Heart right ventricle (tissue), 16 donors: ENCODE data around the gene MARK1. TPM values are rescaled to one million over a fixed set of nuclear protein-coding genes. Genes with fewer than 3 reads are reported as not detected.

Experiments used
- ATAC-seq, 8 donors: fragments of 200-7000 bp; cut with Tn5 transposase; one replicate each; pipeline ENCODE4 v1.9.1; 2020; ENCODE audit warnings: mild to moderate bottlenecking in 8 of 8, moderate library complexity in 8 of 8, moderate number of reproducible peaks in 1 of 8
- DNase-seq, 2 donors: peaks; one replicate each; pipeline ENCODE4 v3.0.0-alpha.2; 2020
- H3K27ac ChIP-seq, 10 donors: fragments of 200-600 bp; sonication (generic) in 2 of 10; one replicate each; pipeline versions ENCODE4 v1.5.0 to v1.8.0; 2020 to 2022; ENCODE audit warnings: mild to moderate bottlenecking in 3 of 10
- H3K27me3 ChIP-seq, 7 donors: fragments of 200-600 bp; one replicate each; pipeline ENCODE4 v1.8.0; 2021 to 2022; ENCODE audit warnings: mild to moderate bottlenecking in 2 of 7
- H3K36me3 ChIP-seq, 9 donors: fragments of 200-600 bp; sonication (generic) in 1 of 9; one replicate each; pipeline versions ENCODE4 v1.5.0 to v1.8.0; 2020 to 2022; ENCODE audit warnings: mild to moderate bottlenecking in 2 of 9
- H3K4me1 ChIP-seq, 9 donors: fragments of 200-600 bp; sonication (generic) in 1 of 9; one replicate each; pipeline versions ENCODE4 v1.5.0 to v1.8.0; 2020 to 2022; ENCODE audit warnings: mild to moderate bottlenecking in 4 of 9
- H3K4me3 ChIP-seq, 10 donors: fragments of 200-600 bp; sonication (generic) in 2 of 10; one replicate each; pipeline versions ENCODE4 v1.5.0 to v1.8.0; 2020 to 2022; ENCODE audit warnings: mild to moderate bottlenecking in 7 of 10, moderate library complexity in 2 of 10
- H3K9me3 ChIP-seq, 11 donors: fragments of 200-600 bp in 10 of 11; sonication (generic) in 2 of 11; one replicate each; pipeline versions ENCODE4 v1.5.0 to v1.8.0; 2013 to 2022; ENCODE audit warnings: mild to moderate bottlenecking in 2 of 11, control low read depth in 1 of 11, moderate library complexity in 1 of 11
- WGBS, 2 donors: extraction: QIAGEN DNeasy Blood & Tissue Kit; methylation state at CpG; one replicate each; pipeline ENCODE4 v1.1.7; 2013; ENCODE audit warnings: inconsistent platforms in 1 of 2; 5-methylcytosine and 5-hydroxymethylcytosine counted together
- intact Hi-C, 10 donors: fragments of 100-400 bp; cut with DNase I; formaldehyde crosslinking; loops; one replicate each; pipeline versions ENCODE4 v1.11.1 to v1.14.2; 2022
- polyA plus RNA-seq, 2 donors: library from polyadenylated mRNA; stranded (reverse); fragments of 200-250 nt; gene quantifications; one replicate each; pipeline ENCODE4 v1.2.3, GENCODE V29; 2013
- total RNA-seq, 10 donors: library from RNA; stranded (reverse); fragmentation: NEBNext Ultra II Directional in 3 of 10; extraction: Animal tissue kit (Norgen Biotek cat#: 25700) in 3 of 10; gene quantifications; one replicate each; pipeline versions ENCODE4 v1.2.1 to v1.2.4, GENCODE V29; 2021 to 2023
- TF ChIP-seq, protein P1 (sequence below), 9 donors: fragments of 200-600 bp; sonication (generic) in 2 of 9; IDR thresholded peaks; one replicate each; pipeline versions ENCODE4 v1.5.0 to v1.8.0; 2021 to 2022; ENCODE audit warnings: antibody characterized with exemption in 9 of 9, mild to moderate bottlenecking in 5 of 9, moderate library complexity in 1 of 9
- donor health status: Arrhythmogenic right ventricular cardiomyopathy.
- donor health status: ischemic (EF 13 %, LVEDD 7.1; RV severe dilation, severe dysfunction).
- donor health status: healthy with polysubstance abuse.
- donor health status: DM: no; HTN: yes; CAD: no.
- donor health status: DM: no; HTN: no; CAD: no.
- donor health status: ischemic (EF 25% LVEDD 6.9; RV normal size, moderate dysfunction).
- donor health status: ischemic (EF 25% LVEDD 5.7; RV mildly dilated, moderate dysfunction).
- donor health status: healthy.
- donor health status: DM: yes; HTN: yes; CAD: no.
- donor health status: Ischemic cardiomyopathy.
- donor health status: ischemic (EF 35%, LVEDD 5.7; RV mildly dilated, moderate dysfunction).
- donor health status: nonischemic (EF 11% LVEDD 7.7; RV severe dilation, severe dysfunction).
- donor health status: DM: yes; HTN: yes; CAD: no.
- donor health status: PGD.
- donor health status: ischemic (EF 29% LVEDD 5.4; RV normal size, mild dysfunction).
- donor health status: nonischemic (EF 23%, LVEDD 6.1; RV moderate dilation, normal function).

MARK1 gene
- total and polyA plus RNA-seq, 12 donors: 6.9 to 19.0 (median 14.9) TPM

DNA sequence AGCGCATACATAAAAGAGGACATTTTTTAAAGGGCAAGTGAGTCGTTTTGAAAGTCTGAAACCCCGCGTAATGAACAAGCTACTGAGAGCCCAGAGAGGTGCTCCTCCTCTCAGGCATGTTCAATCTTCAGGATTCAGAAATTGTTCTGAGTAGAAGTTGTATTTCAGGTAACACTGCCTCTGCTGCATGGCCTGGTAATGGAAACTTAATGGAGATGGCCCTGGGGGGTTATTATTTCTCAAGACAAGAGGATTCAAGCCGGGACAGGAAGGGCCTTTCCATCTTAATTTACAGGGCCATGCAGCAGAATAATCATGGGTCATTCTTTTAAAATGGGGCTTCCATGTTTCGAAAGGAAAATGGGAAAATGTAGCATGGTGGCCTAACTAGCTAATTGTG is 42.1 kb upstream of the MARK1 start:
- Histone ChIP-seq H3K4me1 (peaks cover 0 to 22% (median 7%) of the 10 kb centered on the region in 9 donors), H3K27me3 (no peaks in the 10 kb centered on the region), H3K27ac (peak overlapping the region in 2 of 10 donors; percentile 43 to 51), H3K4me3 (no peak overlapping the region), H3K9me3 (no peaks in the 10 kb centered on the region), H3K36me3 (no peaks in the 10 kb centered on the region)
- TF ChIP-seq, protein P1, sequence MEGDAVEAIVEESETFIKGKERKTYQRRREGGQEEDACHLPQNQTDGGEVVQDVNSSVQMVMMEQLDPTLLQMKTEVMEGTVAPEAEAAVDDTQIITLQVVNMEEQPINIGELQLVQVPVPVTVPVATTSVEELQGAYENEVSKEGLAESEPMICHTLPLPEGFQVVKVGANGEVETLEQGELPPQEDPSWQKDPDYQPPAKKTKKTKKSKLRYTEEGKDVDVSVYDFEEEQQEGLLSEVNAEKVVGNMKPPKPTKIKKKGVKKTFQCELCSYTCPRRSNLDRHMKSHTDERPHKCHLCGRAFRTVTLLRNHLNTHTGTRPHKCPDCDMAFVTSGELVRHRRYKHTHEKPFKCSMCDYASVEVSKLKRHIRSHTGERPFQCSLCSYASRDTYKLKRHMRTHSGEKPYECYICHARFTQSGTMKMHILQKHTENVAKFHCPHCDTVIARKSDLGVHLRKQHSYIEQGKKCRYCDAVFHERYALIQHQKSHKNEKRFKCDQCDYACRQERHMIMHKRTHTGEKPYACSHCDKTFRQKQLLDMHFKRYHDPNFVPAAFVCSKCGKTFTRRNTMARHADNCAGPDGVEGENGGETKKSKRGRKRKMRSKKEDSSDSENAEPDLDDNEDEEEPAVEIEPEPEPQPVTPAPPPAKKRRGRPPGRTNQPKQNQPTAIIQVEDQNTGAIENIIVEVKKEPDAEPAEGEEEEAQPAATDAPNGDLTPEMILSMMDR (IDR thresholded peaks at IDR 0.05): no peak
- intact Hi-C loops: no loop called here
- ATAC-seq: no peak
- 81 to 90% methylated on average over 6 of the region's 6 CpGs for WGBS, 2 donors
- DNase-seq: no peak

- Histone ChIP-seq H3K27ac (no peak overlapping the region), H3K9me3 (no peaks in the 10 kb centered on the region), H3K36me3 (no peaks in the 10 kb centered on the region), H3K4me1 (peaks cover 0 to 22% (median 7%) of the 10 kb centered on the region in 9 donors), H3K27me3 (no peaks in the 10 kb centered on the region), H3K4me3 (no peak overlapping the region)
- WGBS, 2 donors: 83% methylated on average over 5 of the region's 5 CpGs
- DNase-seq: no peak
- TF ChIP-seq, protein P1 (IDR thresholded peaks at IDR 0.05): no peak
- intact Hi-C loops: no loop called here
- no peak for ATAC-seq
These were observed 40.6 kb upstream of the MARK1 start for GRCh38 chr1:220487297-220487820.

GRCh38 chr1:220491891-220492290 is 36.0 kb upstream of the MARK1 start:
- no peaks in the 10 kb centered on the region for H3K36me3 ChIP-seq
- no peak overlapping the region for H3K4me3 ChIP-seq
- no peak for DNase-seq
- ATAC-seq: no peak
- WGBS, 2 donors: 65 to 76% methylated on average over 2 of the region's 2 CpGs
- intact Hi-C loops: no loop called here
- peaks cover 0 to 4% (median 0%) of the 10 kb centered on the region in 7 donors for H3K27me3 ChIP-seq
- H3K9me3 ChIP-seq: no peaks in the 10 kb centered on the region
- no peaks in the 10 kb centered on the region for H3K4me1 ChIP-seq
- H3K27ac ChIP-seq: no peak overlapping the region
- TF ChIP-seq, protein P1 (IDR thresholded peaks at IDR 0.05): no peak

GRCh38 chr1:220497220-220497947 is 30.6 kb upstream of the MARK1 start:
- Histone ChIP-seq H3K4me1 (no peaks in the 10 kb centered on the region), H3K27ac (no peak overlapping the region), H3K4me3 (no peak overlapping the region), H3K9me3 (no peaks in the 10 kb centered on the region), H3K36me3 (no peaks in the 10 kb centered on the region), H3K27me3 (peaks cover 0 to 4% (median 0%) of the 10 kb centered on the region in 7 donors)
- TF ChIP-seq, protein P1 (IDR thresholded peaks at IDR 0.05): no peak
- intact Hi-C loops: no loop called here
- ATAC-seq (no peak), DNase-seq (no peak)
- 53 to 66% methylated on average over 5 of the region's 5 CpGs for WGBS, 2 donors
